Gastroesophageal sphincter (tissue), 3 donors: ENCODE data around the gene LMF1.

Experiments used
- CTCF ChIP-seq, 4 experiments: fragments of 200-600 bp in 2 of 4; fragments of 450-650 bp in 2 of 4; sonication (generic) in 1 of 4; IDR thresholded peaks; one replicate each; pipeline ENCODE4 v1.5.1; 2017 to 2019; ENCODE audit warnings: antibody characterized with exemption in 4 of 4, mild to moderate bottlenecking in 2 of 4, moderate library complexity in 2 of 4
- EP300 ChIP-seq: sonication (generic); formaldehyde crosslinking; IDR thresholded peaks from one replicate; pipeline ENCODE4 v1.6.1; 2017; ENCODE audit warnings: antibody characterized with exemption, mild to moderate bottlenecking
- POLR2A ChIP-seq, 2 donors: fragments of 450-650 bp; IDR thresholded peaks; one replicate each; pipeline ENCODE4 v1.6.1; 2017; ENCODE audit warnings: antibody characterized with exemption in 2 of 2, mild to moderate bottlenecking in 2 of 2, moderate library complexity in 1 of 2
- POLR2AphosphoS5 ChIP-seq: sonication (generic); formaldehyde crosslinking; IDR thresholded peaks from one replicate; pipeline ENCODE4 v1.6.1; 2017; ENCODE audit warnings: antibody characterized with exemption

GRCh38 chr16:876523-877241 lies 94.1 kb downstream of the LMF1 start:
- TF ChIP-seq CTCF (IDR thresholded peaks at IDR 0.05) = no peak
- TF ChIP-seq POLR2AphosphoS5 = no peak
- TF ChIP-seq POLR2A (IDR thresholded peaks at IDR 0.05) = no peak
- TF ChIP-seq EP300 = no peak
